HG03060 (cell line): Measurements from ENCODE around the gene PHKA2.

Source experiments
- ATAC-seq: cut with Tn5 transposase; IDR thresholded peaks from one replicate; pipeline ENCODE4 v1.9.1; 2021; ENCODE audit warnings: low read depth, moderate number of reproducible peaks; ENCODE audit not compliant: unreplicated experiment

PHKA2 gene

GRCh38 chrX:18933617-18934016 is 50.3 kb downstream of the PHKA2 start:
- ATAC-seq: no peak

- ATAC-seq: no peak
These were observed 51.9 kb downstream of the PHKA2 start for GRCh38 chrX:18931972-18932371.

- ATAC-seq: no peak
These were observed 54.1 kb downstream of the PHKA2 start for GRCh38 chrX:18929775-18930174.

GRCh38 chrX:18927558-18927957 is 56.4 kb downstream of the PHKA2 start:
- ATAC-seq: no peak

- ATAC-seq: no peak
These were observed 59.3 kb downstream of the PHKA2 start for GRCh38 chrX:18924507-18925088.

GRCh38 chrX:18920566-18920965 is 63.3 kb downstream of the PHKA2 start:
- ATAC-seq: no peak

- ATAC-seq: no peak
These were observed 63.8 kb downstream of the PHKA2 start for GRCh38 chrX:18920079-18920478.

GRCh38 chrX:18917831-18918230 is 66.1 kb downstream of the PHKA2 start:
- no peak for ATAC-seq

GRCh38 chrX:18906286-18906685 is 77.6 kb downstream of the PHKA2 start:
- ATAC-seq: no peak

- ATAC-seq: no peak
These were observed 83.4 kb downstream of the PHKA2 start for GRCh38 chrX:18900401-18900976.

- no peak for ATAC-seq
These were observed 84.0 kb downstream of the PHKA2 start for GRCh38 chrX:18899796-18900380.

GRCh38 chrX:18898492-18898891 is 85.4 kb downstream of the PHKA2 start:
- no peak for ATAC-seq

- ATAC-seq: no peak
These were observed 85.8 kb downstream of the PHKA2 start for GRCh38 chrX:18898091-18898490.

GRCh38 chrX:18897611-18898010 is 86.3 kb downstream of the PHKA2 start:
- no peak for ATAC-seq

GRCh38 chrX:18896680-18897544 is 87.0 kb downstream of the PHKA2 start:
- ATAC-seq: no peak

GRCh38 chrX:18895189-18895951 is 88.5 kb downstream of the PHKA2 start:
- no peak for ATAC-seq

- ATAC-seq: no peak
These were observed 89.8 kb downstream of the PHKA2 start for GRCh38 chrX:18894156-18894555.

- ATAC-seq: no peak
These were observed 90.4 kb downstream of the PHKA2 start for GRCh38 chrX:18893536-18893935.

GRCh38 chrX:18892899-18893298 is 91.0 kb downstream of the PHKA2 start:
- no peak for ATAC-seq

GRCh38 chrX:18891548-18891945 is 92.4 kb downstream of the PHKA2 start:
- no peak for ATAC-seq
